ENCODE results near the gene RPL7A.

GRCh38 chr9:133354766-133355165 lies 6.7 kb downstream of the RPL7A start:
- no peak for TF ChIP-seq EZH2 (IDR thresholded peaks at IDR 0.05; ENCODE audit: low read length, unreplicated experiment)
- no peak for TF ChIP-seq CTCF (conservative IDR thresholded peaks at IDR 0.05; ENCODE audit: low read depth, low read length)
